ENCODE data around the gene FMN1. TPM values are rescaled to one million over a fixed set of nuclear protein-coding genes. Genes with fewer than 3 reads are reported as not detected.

Gene FMN1
- total and polyA plus RNA-seq, 8 donors, result 1.9 to 10.2 (median 3.0) TPM

DNA sequence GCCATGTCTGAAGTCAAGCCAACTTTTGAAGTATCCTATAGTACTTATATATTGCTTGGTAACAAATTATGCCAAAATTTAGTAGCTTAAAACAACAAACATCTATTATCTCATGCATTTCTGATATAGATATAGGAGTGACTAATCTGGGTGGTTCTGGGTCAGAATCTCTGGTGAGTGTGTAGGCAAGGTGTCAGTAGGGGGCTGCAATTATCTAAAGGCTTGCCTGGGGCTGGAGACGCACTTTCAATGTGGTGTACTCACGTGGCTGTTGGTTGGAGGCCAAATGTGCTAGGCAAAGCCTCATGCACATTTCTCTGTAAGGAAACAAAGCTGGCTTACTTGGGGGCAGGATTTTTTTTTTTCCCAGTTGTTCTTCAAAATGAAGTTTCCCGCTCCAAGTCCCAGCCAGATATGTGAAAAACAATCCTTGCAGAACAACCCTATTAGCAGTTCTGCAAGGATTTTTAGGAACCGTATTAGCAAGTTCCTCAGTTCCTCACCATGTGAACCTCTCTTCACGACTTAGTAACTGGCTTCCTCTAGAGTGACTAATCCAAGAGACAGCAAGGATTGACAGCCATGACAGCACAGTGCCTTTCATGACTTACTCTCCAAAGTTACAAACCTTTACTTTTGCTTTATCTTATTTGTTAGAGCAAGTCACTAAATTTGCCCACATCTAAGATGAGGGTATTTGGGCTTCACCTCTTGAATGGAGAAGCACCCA, 450.9 kb downstream of the FMN1 start:
- Histone ChIP-seq H3K36me3 (no peaks in the 10 kb centered on the region), H3K27me3 (no peaks in the 10 kb centered on the region), H3K27ac (no peak overlapping the region), H3K4me1 (no peaks in the 10 kb centered on the region), H3K4me3 (no peak overlapping the region), H3K9me3 (no peaks in the 10 kb centered on the region)
- intact Hi-C loops (cut with DNase I), result no loop called here
- no peak for ATAC-seq
- TF ChIP-seq, protein P1, sequence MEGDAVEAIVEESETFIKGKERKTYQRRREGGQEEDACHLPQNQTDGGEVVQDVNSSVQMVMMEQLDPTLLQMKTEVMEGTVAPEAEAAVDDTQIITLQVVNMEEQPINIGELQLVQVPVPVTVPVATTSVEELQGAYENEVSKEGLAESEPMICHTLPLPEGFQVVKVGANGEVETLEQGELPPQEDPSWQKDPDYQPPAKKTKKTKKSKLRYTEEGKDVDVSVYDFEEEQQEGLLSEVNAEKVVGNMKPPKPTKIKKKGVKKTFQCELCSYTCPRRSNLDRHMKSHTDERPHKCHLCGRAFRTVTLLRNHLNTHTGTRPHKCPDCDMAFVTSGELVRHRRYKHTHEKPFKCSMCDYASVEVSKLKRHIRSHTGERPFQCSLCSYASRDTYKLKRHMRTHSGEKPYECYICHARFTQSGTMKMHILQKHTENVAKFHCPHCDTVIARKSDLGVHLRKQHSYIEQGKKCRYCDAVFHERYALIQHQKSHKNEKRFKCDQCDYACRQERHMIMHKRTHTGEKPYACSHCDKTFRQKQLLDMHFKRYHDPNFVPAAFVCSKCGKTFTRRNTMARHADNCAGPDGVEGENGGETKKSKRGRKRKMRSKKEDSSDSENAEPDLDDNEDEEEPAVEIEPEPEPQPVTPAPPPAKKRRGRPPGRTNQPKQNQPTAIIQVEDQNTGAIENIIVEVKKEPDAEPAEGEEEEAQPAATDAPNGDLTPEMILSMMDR (IDR thresholded peaks at IDR 0.05), result no peak
- no peak for FAIRE-seq
- no peak for DNase-seq
- 60 to 63% methylated on average over 5 of the region's 5 CpGs for whole genome bisulfite sequencing, 2 donors

DNA sequence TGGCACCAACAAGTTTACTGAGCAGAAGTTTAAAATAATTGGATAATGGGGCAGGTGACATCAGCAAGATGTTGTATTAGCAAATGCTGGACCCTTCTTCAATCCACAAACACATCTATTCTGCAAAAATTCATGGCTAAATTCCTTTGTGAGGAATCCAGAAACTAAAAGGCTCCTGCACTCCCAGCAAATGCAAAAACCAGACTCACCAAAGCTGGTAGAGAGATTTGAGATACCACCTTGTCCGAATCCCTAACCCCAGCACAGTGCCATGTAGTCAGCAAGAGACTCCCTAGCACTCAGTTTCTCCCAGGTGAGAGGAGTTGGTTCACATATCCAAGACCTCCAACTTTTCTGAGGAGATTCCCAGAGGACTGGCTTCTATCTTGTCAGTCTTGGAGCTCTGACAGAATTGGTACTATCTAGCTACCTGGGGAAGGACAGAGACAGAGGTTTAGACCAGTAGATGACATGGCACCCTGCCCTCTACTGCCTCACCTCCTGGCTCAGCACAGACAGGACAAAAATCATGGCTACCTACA, 454.9 kb downstream of the FMN1 start:
- intact Hi-C loops (cut with DNase I), result no loop called here
- Histone ChIP-seq H3K4me3 (no peak overlapping the region), H3K27me3 (no peaks in the 10 kb centered on the region), H3K27ac (no peak overlapping the region), H3K4me1 (no peaks in the 10 kb centered on the region), H3K36me3 (no peaks in the 10 kb centered on the region), H3K9me3 (no peaks in the 10 kb centered on the region)
- TF ChIP-seq, protein P1 (IDR thresholded peaks at IDR 0.05), result no peak
- 68 to 76% methylated on average over 1 of the region's 1 CpG for WGBS, 2 donors
- ATAC-seq (no peak), FAIRE-seq (no peak), DNase-seq (no peak)

DNA sequence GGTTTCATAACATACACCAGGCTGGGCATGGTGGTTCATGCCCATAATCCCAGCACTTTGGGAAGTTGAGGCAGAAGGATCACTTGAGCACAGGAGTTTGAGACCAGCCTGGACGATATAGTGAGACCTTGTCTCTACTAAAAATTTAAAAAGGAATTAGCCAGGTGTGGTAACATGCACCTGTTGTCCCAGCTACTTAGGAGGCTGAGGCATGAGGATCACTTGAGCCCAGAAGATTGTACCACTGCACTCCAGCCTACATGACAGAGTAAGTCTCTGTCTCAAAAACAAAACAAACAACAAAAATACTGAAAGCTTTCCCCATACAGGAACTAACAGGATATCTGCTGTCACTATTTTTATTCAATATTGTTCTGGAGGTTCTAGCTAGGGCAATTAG, 455.8 kb downstream of the FMN1 start:
- intact Hi-C loops (cut with DNase I), result no loop called here
- ATAC-seq (no peak), DNase-seq (no peak), FAIRE-seq (no peak)
- Histone ChIP-seq H3K9me3 (no peaks in the 10 kb centered on the region), H3K27me3 (no peaks in the 10 kb centered on the region), H3K4me1 (no peaks in the 10 kb centered on the region), H3K27ac (no peak overlapping the region), H3K4me3 (no peak overlapping the region), H3K36me3 (no peaks in the 10 kb centered on the region)
- 88 to 94% methylated on average over 1 of the region's 1 CpG for WGBS, 2 donors
- TF ChIP-seq, protein P1 (IDR thresholded peaks at IDR 0.05), result no peak

DNA sequence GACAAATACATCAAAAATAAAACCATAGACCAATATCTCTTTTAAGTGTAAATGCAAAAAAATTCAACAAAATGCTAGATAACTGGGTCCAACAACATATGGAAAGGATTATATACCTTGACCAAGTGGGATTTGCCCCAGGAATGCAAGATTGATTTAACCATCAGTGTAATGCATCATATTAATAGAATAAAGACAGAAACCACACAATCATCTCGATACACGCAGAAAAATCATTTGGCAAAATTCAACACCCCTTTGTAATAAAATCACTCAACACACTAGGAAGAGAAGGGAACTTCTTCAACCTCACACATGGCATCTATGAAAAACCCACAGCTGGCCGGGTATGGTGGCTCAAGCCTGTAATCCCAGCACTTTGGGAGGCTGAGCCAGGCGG, 457.2 kb downstream of the FMN1 start:
- 80 to 87% methylated on average over 4 of the region's 4 CpGs for WGBS, 2 donors
- Histone ChIP-seq H3K27ac (no peak overlapping the region), H3K4me1 (no peaks in the 10 kb centered on the region), H3K4me3 (no peak overlapping the region), H3K36me3 (no peaks in the 10 kb centered on the region), H3K27me3 (no peaks in the 10 kb centered on the region), H3K9me3 (no peaks in the 10 kb centered on the region)
- TF ChIP-seq, protein P1 (IDR thresholded peaks at IDR 0.05), result no peak
- ATAC-seq (no peak), DNase-seq (no peak), FAIRE-seq (no peak)
- intact Hi-C loops (cut with DNase I), result no loop called here

DNA sequence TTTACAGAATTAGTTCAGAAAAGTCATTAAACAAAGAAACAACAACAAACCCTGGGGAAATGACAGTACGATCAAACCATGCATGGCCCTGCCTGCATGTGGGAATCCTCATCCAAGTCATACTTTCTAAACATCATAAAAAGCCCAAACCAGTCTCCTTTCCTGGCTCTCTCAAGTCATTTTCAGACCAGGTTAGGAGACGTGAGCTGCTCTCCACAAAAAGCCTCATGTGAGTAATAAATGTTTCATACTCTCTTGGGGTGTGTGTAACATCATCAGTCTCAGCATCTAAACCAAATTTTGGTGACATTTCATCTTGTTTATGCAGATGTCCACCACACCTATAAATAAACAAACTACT, 457.8 kb downstream of the FMN1 start:
- Histone ChIP-seq H3K36me3 (no peaks in the 10 kb centered on the region), H3K4me1 (no peaks in the 10 kb centered on the region), H3K27ac (no peak overlapping the region), H3K4me3 (no peak overlapping the region), H3K9me3 (no peaks in the 10 kb centered on the region), H3K27me3 (no peaks in the 10 kb centered on the region)
- ATAC-seq (no peak), DNase-seq (no peak), FAIRE-seq (no peak)
- WGBS, 2 donors, result 88 to 92% methylated on average over 2 of the region's 2 CpGs
- TF ChIP-seq, protein P1 (IDR thresholded peaks at IDR 0.05), result no peak
- intact Hi-C loops (cut with DNase I), result no loop called here
